Keratinocyte (primary cell): Measurements from ENCODE around the gene CLTC. TPM values are rescaled to one million over a fixed set of nuclear protein-coding genes. Genes with fewer than 3 reads are reported as not detected.

Experiments
- DNase-seq: peaks from one replicate; pipeline ENCODE4 v3.0.0-alpha.2; 2011; ENCODE audit warnings: low read depth, missing footprints, low spot score
- FAIRE-seq: peaks from 2 replicates; lab custom pipeline; 2011; peaks lifted over from hg19 to GRCh38; lab: Jason Lieb, UNC
- H2AFZ ChIP-seq: 2 replicates; pipeline ENCODE4 v1.6.0; 2012; ENCODE audit warnings: low read length, control low read depth, inconsistent platforms; ENCODE audit not compliant: control insufficient read depth
- H3K27ac ChIP-seq: 2 replicates; pipeline ENCODE4 v1.5.1; 2011; ENCODE audit warnings: low read length; ENCODE audit not compliant: control insufficient read depth, insufficient read depth
- H3K27me3 ChIP-seq: 3 replicates; pipeline ENCODE4 v1.6.0; 2011; ENCODE audit warnings: low read length; ENCODE audit not compliant: control insufficient read depth, insufficient read depth; ENCODE audit errors: extremely low read depth
- H3K36me3 ChIP-seq, 2 experiments: 2 replicates in 1 of 2; 3 replicates in 1 of 2; pipeline ENCODE4 v1.5.1; 2011; ENCODE audit warnings: low read length in 2 of 2, mild to moderate bottlenecking in 1 of 2; ENCODE audit not compliant: control insufficient read depth in 2 of 2, insufficient read depth in 2 of 2; ENCODE audit errors: extremely low read depth in 1 of 2
- H3K4me1 ChIP-seq: 3 replicates; pipeline ENCODE4 v1.5.1; 2011; ENCODE audit warnings: low read length; ENCODE audit not compliant: control insufficient read depth, insufficient read depth; ENCODE audit errors: extremely low read depth
- H3K4me2 ChIP-seq: 3 replicates; pipeline ENCODE4 v1.6.0; 2011; ENCODE audit warnings: low read depth, low read length; ENCODE audit not compliant: control insufficient read depth, insufficient read depth; ENCODE audit errors: extremely low read depth
- H3K4me3 ChIP-seq, 3 experiments: fragments of 200-600 bp in 1 of 3; sonication (generic) in 1 of 3; 2 replicates in 2 of 3; 3 replicates in 1 of 3; pipeline ENCODE4 v1.5.1; 2011 to 2016; ENCODE audit warnings: low read length in 3 of 3, mild to moderate bottlenecking in 3 of 3, control low read depth in 2 of 3, inconsistent platforms in 1 of 3, low read depth in 1 of 3, mixed read lengths in 1 of 3, mixed run types in 1 of 3, moderate library complexity in 1 of 3; ENCODE audit not compliant: control insufficient read depth in 2 of 3, insufficient read depth in 2 of 3; ENCODE audit errors: extremely low read depth in 1 of 3
- H3K79me2 ChIP-seq: 2 replicates; pipeline ENCODE4 v1.6.0; 2012; ENCODE audit warnings: low read length; ENCODE audit not compliant: control insufficient read depth, insufficient read depth
- H3K9ac ChIP-seq: 3 replicates; pipeline ENCODE4 v1.6.0; 2011; ENCODE audit warnings: low read length; ENCODE audit not compliant: control insufficient read depth, insufficient read depth; ENCODE audit errors: extremely low read depth
- H3K9me1 ChIP-seq: 3 replicates; pipeline ENCODE4 v1.6.0; 2011; ENCODE audit warnings: low read length; ENCODE audit not compliant: control insufficient read depth, insufficient read depth; ENCODE audit errors: extremely low read depth
- H3K9me3 ChIP-seq: 2 replicates; pipeline ENCODE4 v1.5.1; 2012; ENCODE audit warnings: low read depth, low read length; ENCODE audit not compliant: control insufficient read depth
- H4K20me1 ChIP-seq: 3 replicates; pipeline ENCODE4 v1.6.0; 2011; ENCODE audit warnings: low read length; ENCODE audit not compliant: control insufficient read depth, insufficient read depth; ENCODE audit errors: extremely low read depth
- EZH2 ChIP-seq: IDR thresholded peaks from one replicate; pipeline ENCODE4 v1.6.1; 2012; ENCODE audit warnings: inconsistent platforms, mild to moderate bottlenecking, low read length, moderate library complexity
- dilution Hi-C: fragments of 300-500 bp; cut with MboI; formaldehyde crosslinking; loops from one replicate; pipeline ENCODE4 v1.7.0; 2020; ENCODE audit warnings: low sequenced_read_pairs; ENCODE audit not compliant: extremely low pct_ligation_motif_present
- polyA plus RNA-seq, 5 experiments: library from polyadenylated mRNA; depleted of rRNA in 3 of 5; stranded (reverse) in 3 of 5; stranded (forward) in 1 of 5; unstranded in 1 of 5; fragments of >200 nt; gene quantifications; 1 replicate in 1 of 5; 2 replicates in 3 of 5; 3 replicates in 1 of 5; pipeline versions ENCODE4 v1.2.1 to v1.2.3, GENCODE V29; 2011 to 2012; ENCODE audit warnings: missing spikeins in 2 of 5, low read depth in 1 of 5, low replicate concordance in 1 of 5
- TF ChIP-seq, protein P1 (sequence below), 3 experiments: IDR thresholded peaks in 1 of 3; conservative IDR thresholded peaks in 1 of 3; optimal IDR thresholded peaks in 1 of 3; 2 replicates in 2 of 3; 3 replicates in 1 of 3; pipeline versions ENCODE3 to v1.5.1; 2011; ENCODE audit warnings: low read length in 3 of 3, mild to moderate bottlenecking in 3 of 3, moderate library complexity in 2 of 3, control low read depth in 1 of 3, inconsistent platforms in 1 of 3; ENCODE audit not compliant: insufficient read depth in 2 of 3; ENCODE audit errors: extremely low read depth in 1 of 3

The CLTC gene
- polyA plus RNA-seq, 1 donor (not counting 4 experiments of a cell fraction or from before 2014, with no cell fraction given): 209 TPM

DNA sequence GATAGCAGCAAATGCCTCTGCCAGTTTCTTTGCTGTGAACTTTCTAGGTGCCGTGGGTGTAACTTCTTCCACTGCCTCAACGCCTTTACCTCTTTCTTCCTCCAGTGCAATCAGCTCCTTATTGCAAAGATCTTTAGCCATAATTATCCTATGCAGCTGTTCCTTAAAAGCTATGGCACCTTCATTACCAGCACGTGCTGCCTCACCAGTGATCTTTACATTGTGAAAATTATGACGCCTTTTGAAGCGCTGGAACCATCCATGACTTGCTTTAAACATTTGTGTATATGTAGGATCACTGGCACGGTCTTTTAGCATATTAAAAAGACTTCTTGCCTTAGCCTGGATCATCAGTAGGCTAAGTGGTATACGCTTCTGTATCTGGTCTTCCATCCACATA is 79.5 kb downstream of the CLTC start:
- Histone ChIP-seq H2AFZ (no peak overlapping the region), H4K20me1 (peaks cover 20% of the 10 kb centered on the region), H3K4me3 (no peak overlapping the region), H3K4me2 (no peak overlapping the region), H3K9ac (no peak overlapping the region), H3K9me1 (no peaks in the 10 kb centered on the region), H3K79me2 (peaks cover 97% of the 10 kb centered on the region), H3K27ac (no peak overlapping the region), H3K36me3 (peaks cover 23 to 46% of the 10 kb centered on the region in 2 experiments), H3K4me1 (peaks cover 4% of the 10 kb centered on the region), H3K9me3 (no peaks in the 10 kb centered on the region), H3K27me3 (no peaks in the 10 kb centered on the region)
- TF ChIP-seq, protein P1, sequence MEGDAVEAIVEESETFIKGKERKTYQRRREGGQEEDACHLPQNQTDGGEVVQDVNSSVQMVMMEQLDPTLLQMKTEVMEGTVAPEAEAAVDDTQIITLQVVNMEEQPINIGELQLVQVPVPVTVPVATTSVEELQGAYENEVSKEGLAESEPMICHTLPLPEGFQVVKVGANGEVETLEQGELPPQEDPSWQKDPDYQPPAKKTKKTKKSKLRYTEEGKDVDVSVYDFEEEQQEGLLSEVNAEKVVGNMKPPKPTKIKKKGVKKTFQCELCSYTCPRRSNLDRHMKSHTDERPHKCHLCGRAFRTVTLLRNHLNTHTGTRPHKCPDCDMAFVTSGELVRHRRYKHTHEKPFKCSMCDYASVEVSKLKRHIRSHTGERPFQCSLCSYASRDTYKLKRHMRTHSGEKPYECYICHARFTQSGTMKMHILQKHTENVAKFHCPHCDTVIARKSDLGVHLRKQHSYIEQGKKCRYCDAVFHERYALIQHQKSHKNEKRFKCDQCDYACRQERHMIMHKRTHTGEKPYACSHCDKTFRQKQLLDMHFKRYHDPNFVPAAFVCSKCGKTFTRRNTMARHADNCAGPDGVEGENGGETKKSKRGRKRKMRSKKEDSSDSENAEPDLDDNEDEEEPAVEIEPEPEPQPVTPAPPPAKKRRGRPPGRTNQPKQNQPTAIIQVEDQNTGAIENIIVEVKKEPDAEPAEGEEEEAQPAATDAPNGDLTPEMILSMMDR (optimal IDR thresholded peaks at IDR 0.05 in 1 of 3, IDR thresholded peaks at IDR 0.05 in 1 of 3, conservative IDR thresholded peaks at IDR 0.05 in 1 of 3; ENCODE audit: extremely low read depth in 1 of 3, insufficient read depth in 2 of 3, low read length in 3 of 3): no peak
- no peak for TF ChIP-seq EZH2
- DNase-seq (no peak), FAIRE-seq (no peak)
- dilution Hi-C loops: no loop called here

DNA sequence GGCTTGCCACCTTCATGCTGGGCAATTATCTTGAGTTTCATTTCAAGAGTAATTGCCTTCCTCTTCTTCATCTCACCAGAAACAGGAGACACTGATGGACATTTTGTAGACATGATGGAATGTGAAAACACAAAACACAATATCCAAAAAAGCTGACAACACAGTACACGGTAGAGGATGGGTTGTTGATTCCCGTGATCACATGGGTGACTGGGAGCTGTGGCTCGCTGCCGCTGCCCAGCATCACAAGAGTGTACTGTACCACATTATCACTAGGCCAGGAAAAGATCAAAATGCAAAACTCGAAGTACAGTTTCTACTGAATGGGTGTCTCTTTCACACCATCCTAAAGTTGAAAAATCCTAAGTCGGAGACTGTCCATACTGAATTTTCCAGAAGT is 80.1 kb downstream of the CLTC start:
- Histone ChIP-seq H3K4me2 (no peak overlapping the region), H3K9me1 (no peaks in the 10 kb centered on the region), H3K9me3 (no peaks in the 10 kb centered on the region), H3K9ac (no peak overlapping the region), H3K4me1 (peaks cover 9% of the 10 kb centered on the region), H4K20me1 (peaks cover 20% of the 10 kb centered on the region), H3K27me3 (no peaks in the 10 kb centered on the region), H3K79me2 (peaks cover 97% of the 10 kb centered on the region), H3K27ac (no peak overlapping the region), H3K4me3 (no peak overlapping the region), H3K36me3 (peaks cover 18 to 45% of the 10 kb centered on the region in 2 experiments), H2AFZ (no peak overlapping the region)
- FAIRE-seq (no peak), DNase-seq (no peak)
- dilution Hi-C loops: no loop called here
- TF ChIP-seq, protein P1 (optimal IDR thresholded peaks at IDR 0.05 in 1 of 3, IDR thresholded peaks at IDR 0.05 in 1 of 3, conservative IDR thresholded peaks at IDR 0.05 in 1 of 3; ENCODE audit: extremely low read depth in 1 of 3, insufficient read depth in 2 of 3, low read length in 3 of 3): no peak
- TF ChIP-seq EZH2: no peak
